ENCODE data around the gene DUOX1. TPM values are rescaled to one million over a fixed set of nuclear protein-coding genes. Genes with fewer than 3 reads are reported as not detected.
"Not testable (repeated sequence)": the region's sequence is repeated elsewhere in the genome, so short reads cannot be mapped to it uniquely, and the experiment has no call there.

DUOX1 gene
- total RNA-seq, result 1 to 10 TPM in 1 of 4 donors, under 1 TPM in 2, not detected in 1; under 0.01 to 1.7 (median 0.27) TPM
- 1 to 10 TPM in 1 of 3 donors, not detected in 2; 1.3 TPM for polyA plus RNA-seq

GRCh38 chr15:45129651-45130129 is at the start of gene DUOX1, which contains the start of gene DUOXA1:
Gene DUOX1, plus strand, starts transcription at chr15:45129994. Its CDS starts 1,973 bp downstream, at chr15:45131967.
Gene DUOXA1, minus strand, starts transcription at chr15:45129879. Its CDS starts 6,865 bp downstream, at chr15:45123014.
- Histone ChIP-seq H3K36me3 (no peaks in the 10 kb centered on the region), H3K27me3 (peaks cover 24 to 77% (median 42%) of the 10 kb centered on the region in 3 donors), H3K4me3 (peak within 1 kb of the TSS in 3 of 4 donors; percentile 24 to 36 (median 32)), H3K27ac (no peak within 1 kb of the TSS), H3K9me3 (no peaks in the 10 kb centered on the region), H3K4me1 (peaks cover 0 to 16% (median 13%) of the 10 kb centered on the region in 4 donors)
- WGBS, 2 donors, result 2 to 3% methylated on average over 46 of the region's 46 CpGs
- no peak for TF ChIP-seq POLR2AphosphoS5 (IDR thresholded peaks at IDR 0.05)
- TF ChIP-seq POLR2A (IDR thresholded peaks at IDR 0.05), result no peak
- no peak for TF ChIP-seq EP300 (IDR thresholded peaks at IDR 0.05)
- no peak for TF ChIP-seq CTCF (IDR thresholded peaks at IDR 0.05)
- intact Hi-C loops (cut with DNase I), result no loop called here
- no peak for DNase-seq

- H3K9me3 ChIP-seq; DNase-seq; H3K4me3 ChIP-seq; H3K4me1 ChIP-seq; intact Hi-C loops (cut with DNase I); H3K36me3 ChIP-seq; H3K27me3 ChIP-seq; H3K27ac ChIP-seq: not testable (repeated sequence)
- 91 to 99% methylated on average over 2 of the region's 3 CpGs for WGBS, 2 donors
Observed at GRCh38 chr15:45080593-45080992, 49.2 kb upstream of the DUOX1 start.

- DNase-seq; H3K27ac ChIP-seq; intact Hi-C loops (cut with DNase I); H3K9me3 ChIP-seq; H3K27me3 ChIP-seq; H3K4me1 ChIP-seq; H3K36me3 ChIP-seq; H3K4me3 ChIP-seq: not testable (repeated sequence)
- WGBS, 2 donors, result 51 to 69% methylated on average over 9 to 10 of the region's 10 CpGs
Observed at GRCh38 chr15:45082412-45082811, 47.4 kb upstream of the DUOX1 start.

DNA sequence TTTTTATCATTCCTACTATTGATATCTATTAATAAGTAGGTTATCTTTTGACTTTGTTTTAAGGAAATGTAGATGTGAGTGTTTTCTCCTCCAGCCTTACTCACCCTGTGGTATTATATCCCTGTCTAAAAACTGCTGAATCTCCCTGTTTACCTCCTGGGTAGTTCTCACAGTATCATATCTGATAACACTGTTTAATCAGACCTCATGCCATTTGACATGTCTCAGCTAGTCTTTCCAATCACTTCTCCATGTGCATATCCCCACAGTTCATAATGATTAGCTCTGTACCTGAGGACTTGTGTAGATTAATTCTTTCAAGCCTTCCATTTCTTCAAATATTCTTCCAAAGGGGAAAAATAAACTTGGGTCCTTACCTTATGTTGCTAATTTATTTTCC is 46.6 kb upstream of the DUOX1 start:
- Histone ChIP-seq H3K27ac (no peak overlapping the region), H3K36me3 (no peaks in the 10 kb centered on the region), H3K4me1 (no peaks in the 10 kb centered on the region), H3K27me3 (no peaks in the 10 kb centered on the region), H3K9me3 (no peaks in the 10 kb centered on the region), H3K4me3 (no peak overlapping the region)
- intact Hi-C loops (cut with DNase I), result no loop called here
- TF ChIP-seq POLR2A (IDR thresholded peaks at IDR 0.05), result no peak
- TF ChIP-seq POLR2AphosphoS5 (IDR thresholded peaks at IDR 0.05), result no peak
- TF ChIP-seq CTCF (IDR thresholded peaks at IDR 0.05), result no peak
- TF ChIP-seq EP300 (IDR thresholded peaks at IDR 0.05), result no peak
- no peak for DNase-seq

DNA sequence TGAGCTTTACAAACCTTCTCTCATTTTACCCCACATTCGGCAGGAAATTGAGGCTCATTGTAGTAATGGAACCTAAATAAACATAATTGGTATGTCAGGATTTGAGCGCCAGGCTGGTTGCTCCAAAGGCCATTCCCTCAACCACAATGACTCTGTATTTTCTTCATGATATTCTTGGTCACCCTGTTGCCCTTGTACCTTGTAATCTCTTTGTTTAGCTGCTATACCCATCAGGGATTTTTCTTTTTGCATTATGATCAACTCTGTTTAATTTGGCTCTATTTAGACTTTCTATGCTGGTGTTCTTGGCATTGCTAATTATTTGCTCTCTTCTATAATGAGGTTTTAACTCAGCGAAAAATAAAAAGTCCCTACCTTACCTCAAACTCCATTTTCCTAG is 45.6 kb upstream of the DUOX1 start:
- Histone ChIP-seq H3K9me3 (no peaks in the 10 kb centered on the region), H3K27me3 (no peaks in the 10 kb centered on the region)
- TF ChIP-seq EP300 (IDR thresholded peaks at IDR 0.05), result no peak

DNA sequence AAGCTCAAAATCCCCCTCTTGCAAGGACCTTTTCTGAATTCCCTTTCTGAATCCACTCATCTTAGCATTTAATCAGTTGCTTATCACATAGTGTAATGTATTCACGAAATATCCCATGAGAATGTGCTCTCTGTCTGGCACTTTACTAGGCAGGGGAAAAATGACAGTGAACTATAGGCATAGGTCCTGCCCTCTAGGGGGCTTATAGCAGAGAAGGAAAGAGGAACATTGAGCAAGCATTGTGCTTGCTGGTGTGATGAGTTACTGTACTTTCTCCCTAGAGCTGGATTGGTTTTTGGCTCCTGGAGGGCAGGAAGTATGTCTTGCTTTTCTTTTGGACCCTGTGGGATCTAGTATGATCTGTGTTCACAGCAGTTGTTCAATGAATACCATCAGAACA is 42.3 kb upstream of the DUOX1 start:
- TF ChIP-seq CTCF (IDR thresholded peaks at IDR 0.05) (no peak), POLR2AphosphoS5 (IDR thresholded peaks at IDR 0.05) (no peak), EP300 (IDR thresholded peaks at IDR 0.05) (no peak), POLR2A (IDR thresholded peaks at IDR 0.05) (no peak)
- intact Hi-C loops (cut with DNase I), result no loop called here
- 86 to 94% methylated on average over 1 of the region's 1 CpG for WGBS, 2 donors

More for the DNA sequence above, 45.6 kb upstream of the DUOX1 start:
- 78 to 81% methylated on average over 3 of the region's 3 CpGs for WGBS, 2 donors
- DNase-seq, result no peak
- Histone ChIP-seq H3K27ac (no peak overlapping the region), H3K36me3 (no peaks in the 10 kb centered on the region), H3K4me1 (no peaks in the 10 kb centered on the region), H3K4me3 (no peak overlapping the region)
- intact Hi-C loops (cut with DNase I), result no loop called here

More for the DNA sequence above, 42.3 kb upstream of the DUOX1 start:
- no peaks in the 10 kb centered on the region for H3K36me3 ChIP-seq
- no peaks in the 10 kb centered on the region for H3K9me3 ChIP-seq
- DNase-seq, result no peak
- H3K4me1 ChIP-seq, result no peaks in the 10 kb centered on the region
- H3K27me3 ChIP-seq, result no peaks in the 10 kb centered on the region
- H3K4me3 ChIP-seq, result no peak overlapping the region
- H3K27ac ChIP-seq, result no peak overlapping the region

Measured in sigmoid colon (tissue), 7 donors.